ENCODE results near the gene DNAJC8.

Gene DNAJC8

GRCh38 chr1:28232558-28233263 lies at the start of gene DNAJC8:
DNAJC8 (minus strand) TSS chr1:28233029; CDS start chr1:28232998, 31 bp downstream.
- no peak for TF ChIP-seq CTCF (IDR thresholded peaks at IDR 0.05; ENCODE audit: low read depth, low read length)
- peak within 1 kb of the TSS; percentile 84 for H3K4me3 ChIP-seq (ENCODE audit: low read depth, low read length)

- no peak for TF ChIP-seq CTCF (IDR thresholded peaks at IDR 0.05; ENCODE audit: low read depth, low read length)
- no peak overlapping the region for H3K4me3 ChIP-seq (ENCODE audit: low read depth, low read length)
Measured at GRCh38 chr1:28281608-28282425, 49.0 kb upstream of the DNAJC8 start.

GRCh38 chr1:28280977-28281381 lies 48.1 kb upstream of the DNAJC8 start:
- no peak for TF ChIP-seq CTCF (IDR thresholded peaks at IDR 0.05; ENCODE audit: low read depth, low read length)
- H3K4me3 ChIP-seq (ENCODE audit: low read depth, low read length), result no peak overlapping the region

GRCh38 chr1:28280501-28280900 lies 47.7 kb upstream of the DNAJC8 start:
- no peak overlapping the region for H3K4me3 ChIP-seq (ENCODE audit: low read depth, low read length)
- no peak for TF ChIP-seq CTCF (IDR thresholded peaks at IDR 0.05; ENCODE audit: low read depth, low read length)

GRCh38 chr1:28279721-28280120 lies 46.9 kb upstream of the DNAJC8 start:
- no peak overlapping the region for H3K4me3 ChIP-seq (ENCODE audit: low read depth, low read length)
- TF ChIP-seq CTCF (IDR thresholded peaks at IDR 0.05; ENCODE audit: low read depth, low read length), result no peak

GRCh38 chr1:28278763-28279162 lies 45.9 kb upstream of the DNAJC8 start:
- no peak overlapping the region for H3K4me3 ChIP-seq (ENCODE audit: low read depth, low read length)
- no peak for TF ChIP-seq CTCF (IDR thresholded peaks at IDR 0.05; ENCODE audit: low read depth, low read length)
